ENCODE data around the gene PAK4.
"Not testable (repeated sequence)": the region's sequence is repeated elsewhere in the genome, so short reads cannot be mapped to it uniquely, and the experiment has no call there.

The PAK4 gene

GRCh38 chr19:39141929-39142328 lies 16.3 kb downstream of the PAK4 start:
- H3K4me3 ChIP-seq (ENCODE audit: low read depth, low read length), result no peak overlapping the region
- TF ChIP-seq, protein P1, sequence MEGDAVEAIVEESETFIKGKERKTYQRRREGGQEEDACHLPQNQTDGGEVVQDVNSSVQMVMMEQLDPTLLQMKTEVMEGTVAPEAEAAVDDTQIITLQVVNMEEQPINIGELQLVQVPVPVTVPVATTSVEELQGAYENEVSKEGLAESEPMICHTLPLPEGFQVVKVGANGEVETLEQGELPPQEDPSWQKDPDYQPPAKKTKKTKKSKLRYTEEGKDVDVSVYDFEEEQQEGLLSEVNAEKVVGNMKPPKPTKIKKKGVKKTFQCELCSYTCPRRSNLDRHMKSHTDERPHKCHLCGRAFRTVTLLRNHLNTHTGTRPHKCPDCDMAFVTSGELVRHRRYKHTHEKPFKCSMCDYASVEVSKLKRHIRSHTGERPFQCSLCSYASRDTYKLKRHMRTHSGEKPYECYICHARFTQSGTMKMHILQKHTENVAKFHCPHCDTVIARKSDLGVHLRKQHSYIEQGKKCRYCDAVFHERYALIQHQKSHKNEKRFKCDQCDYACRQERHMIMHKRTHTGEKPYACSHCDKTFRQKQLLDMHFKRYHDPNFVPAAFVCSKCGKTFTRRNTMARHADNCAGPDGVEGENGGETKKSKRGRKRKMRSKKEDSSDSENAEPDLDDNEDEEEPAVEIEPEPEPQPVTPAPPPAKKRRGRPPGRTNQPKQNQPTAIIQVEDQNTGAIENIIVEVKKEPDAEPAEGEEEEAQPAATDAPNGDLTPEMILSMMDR (IDR thresholded peaks at IDR 0.05; ENCODE audit: low read depth, low read length), result no peak
- in situ Hi-C loops (cut with HindIII; ENCODE audit: low sequenced_read_pairs), result no loop called here
- DNase-seq (ENCODE audit: low read depth, low spot score), result no peak

DNA sequence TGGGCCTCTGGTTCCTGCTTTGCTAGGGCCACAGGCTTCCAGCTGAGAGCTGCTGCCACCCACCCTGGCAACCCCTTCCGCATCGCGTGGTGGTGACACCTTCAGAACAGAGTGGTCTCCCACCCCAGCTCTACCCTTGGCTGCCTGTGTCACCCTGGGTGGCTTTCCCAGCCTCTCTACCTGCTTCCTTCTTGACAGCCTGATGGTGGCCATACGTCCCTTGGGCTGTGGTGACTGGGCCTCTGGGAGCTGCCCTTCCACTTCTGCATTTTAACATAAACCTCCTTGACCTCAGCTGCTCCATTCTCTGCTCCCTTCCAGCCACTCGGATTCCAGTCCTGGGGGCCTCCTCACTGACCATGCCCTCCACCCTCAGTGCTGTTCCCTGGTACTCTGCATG lies 17.0 kb downstream of the PAK4 start:
- in situ Hi-C loops (cut with HindIII; ENCODE audit: low sequenced_read_pairs), result no loop called here
- TF ChIP-seq, protein P1 (IDR thresholded peaks at IDR 0.05; ENCODE audit: low read depth, low read length), result no peak

DNA sequence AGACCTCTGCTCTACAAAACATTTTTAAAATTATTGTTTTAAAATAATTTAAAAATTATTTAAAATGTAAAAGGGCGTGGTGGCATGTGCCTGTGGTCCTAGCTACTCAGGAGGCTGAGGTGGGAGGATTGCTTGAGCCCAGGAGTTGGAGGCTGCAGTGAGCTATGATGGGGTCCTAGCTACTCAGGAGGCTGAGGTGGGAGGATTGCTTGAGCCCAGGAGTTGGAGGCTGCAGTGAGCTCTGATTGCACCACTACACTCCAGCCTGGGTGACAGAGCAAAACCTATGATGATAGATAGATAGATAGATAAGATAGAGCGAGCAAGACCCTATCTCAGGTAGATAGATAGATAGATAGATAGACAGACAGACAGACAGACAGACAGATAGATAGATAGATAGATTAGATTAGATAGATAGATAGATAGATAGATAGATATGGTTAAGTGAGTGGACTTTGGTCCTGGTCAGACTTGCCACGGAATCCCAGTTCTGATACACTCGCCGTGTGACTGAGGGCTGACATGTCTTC lies 18.2 kb downstream of the PAK4 start:
- H3K4me3 ChIP-seq (ENCODE audit: low read depth, low read length); in situ Hi-C loops (cut with HindIII; ENCODE audit: low sequenced_read_pairs): not testable (repeated sequence)

More for the DNA sequence above, 17.0 kb downstream of the PAK4 start:
- DNase-seq (ENCODE audit: low read depth, low spot score), result no peak
- no peak overlapping the region for H3K4me3 ChIP-seq (ENCODE audit: low read depth, low read length)

DNA sequence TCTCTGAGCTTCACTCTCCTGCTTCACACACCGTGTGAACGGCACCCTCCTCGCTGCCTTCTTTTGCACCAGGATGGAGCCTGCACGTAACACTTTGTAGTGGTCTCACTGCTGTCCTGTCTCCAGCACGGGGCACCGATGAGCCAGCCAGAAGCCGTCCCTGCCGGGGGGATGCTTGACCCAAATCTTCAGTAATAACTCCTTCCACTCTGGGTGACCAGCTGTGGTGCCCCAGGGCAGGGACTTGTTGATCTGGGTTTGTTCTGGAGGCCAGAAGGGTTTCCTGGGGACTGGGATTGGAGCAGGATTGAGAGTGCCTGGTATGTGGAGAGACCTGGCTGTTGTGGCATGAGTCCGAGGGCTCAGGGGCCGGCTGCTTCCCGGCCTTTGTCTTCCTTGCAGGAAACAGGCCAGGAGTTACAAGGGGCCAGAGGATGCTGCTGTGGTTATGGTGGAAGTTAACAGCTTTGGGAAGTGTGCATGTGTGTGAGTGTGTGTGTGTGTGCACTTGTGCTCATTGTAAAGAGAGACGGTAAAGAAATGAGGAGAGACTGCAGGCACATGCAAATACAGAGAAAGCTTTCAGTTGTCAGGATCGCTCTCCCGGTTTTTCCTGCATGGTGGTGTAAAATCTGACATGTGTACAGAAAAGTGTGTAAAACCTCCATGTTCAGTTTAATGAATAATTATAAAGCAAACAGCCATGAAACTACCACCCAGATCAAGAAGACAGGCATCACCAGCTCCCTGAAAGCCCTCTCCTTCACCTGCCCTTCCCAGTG lies 18.9 kb downstream of the PAK4 start:
- peak; percentile 31 for DNase-seq (ENCODE audit: low read depth, low spot score)
- in situ Hi-C loops (cut with HindIII; ENCODE audit: low sequenced_read_pairs), result no loop called here
- H3K4me3 ChIP-seq (ENCODE audit: low read depth, low read length), result no peak overlapping the region
- TF ChIP-seq, protein P1 (IDR thresholded peaks at IDR 0.05; ENCODE audit: low read depth, low read length), result no peak

More for the DNA sequence above, 18.2 kb downstream of the PAK4 start:
- DNase-seq (ENCODE audit: low read depth, low spot score), result not testable (repeated sequence)

DNA sequence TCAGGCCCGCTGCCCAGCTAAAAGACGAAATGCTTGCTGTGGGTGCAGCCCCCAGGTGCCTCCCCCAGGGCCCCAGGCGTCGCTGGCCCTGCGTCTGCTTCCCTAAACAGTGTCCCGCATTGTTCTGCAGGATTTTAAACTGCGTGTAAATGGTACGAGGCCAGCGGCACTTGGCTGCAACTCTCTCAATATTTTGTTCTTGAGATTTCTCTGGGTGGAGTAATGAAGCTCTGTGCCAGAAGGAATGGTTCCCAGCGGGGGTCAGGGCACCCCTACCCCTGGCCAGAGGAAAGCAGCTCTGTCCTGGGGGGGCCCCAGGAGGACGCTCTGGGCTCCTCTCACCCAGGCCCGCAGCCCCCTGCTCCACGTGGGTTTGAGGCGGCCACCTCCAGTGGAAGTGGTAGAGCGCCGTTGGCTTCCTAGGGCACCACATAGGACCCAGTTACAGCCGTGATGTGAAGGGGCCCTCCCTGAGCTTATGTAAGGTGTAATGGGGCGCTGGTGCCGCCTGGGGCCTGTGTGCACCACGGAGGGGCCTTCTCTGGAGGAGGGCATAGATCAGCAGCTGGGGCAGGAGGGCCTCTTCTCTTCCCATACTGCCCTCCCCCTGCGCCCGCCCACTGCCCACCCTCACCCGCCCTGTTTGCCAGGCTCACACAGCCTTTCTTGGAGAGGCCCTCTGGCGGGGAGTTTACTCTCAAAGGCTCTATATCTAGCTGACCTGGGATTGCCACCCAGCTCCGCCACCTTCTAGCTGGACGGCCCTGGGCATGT lies 19.8 kb downstream of the PAK4 start:
- TF ChIP-seq, protein P1 (IDR thresholded peaks at IDR 0.05; ENCODE audit: low read depth, low read length), result peak; percentile 43
- no peak overlapping the region for H3K4me3 ChIP-seq (ENCODE audit: low read depth, low read length)
- in situ Hi-C loops (cut with HindIII; ENCODE audit: low sequenced_read_pairs), result no loop called here
- DNase-seq (ENCODE audit: low read depth, low spot score), result peak; percentile 31

DNA sequence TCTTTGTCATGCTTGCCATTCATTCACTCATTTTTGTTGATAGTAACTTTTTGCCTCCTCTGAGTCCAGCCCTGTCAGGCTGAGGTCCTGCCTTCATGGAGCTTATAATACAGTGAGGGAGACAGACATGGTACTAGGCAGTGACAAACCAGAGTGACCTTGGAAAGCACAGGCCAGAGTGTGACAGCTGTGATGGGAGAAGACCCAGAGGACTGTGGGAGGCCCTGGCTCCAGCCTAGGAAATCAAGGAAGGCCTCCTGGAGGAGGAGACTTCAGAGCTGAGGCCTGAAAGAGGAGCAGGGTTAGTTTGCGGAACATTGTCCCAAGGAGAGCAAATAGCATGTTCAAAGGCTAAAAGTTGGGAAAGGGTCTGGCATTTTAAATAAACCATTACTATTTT lies 20.5 kb downstream of the PAK4 start:
- no peak for DNase-seq (ENCODE audit: low read depth, low spot score)
- TF ChIP-seq, protein P1 (IDR thresholded peaks at IDR 0.05; ENCODE audit: low read depth, low read length), result no peak
- no peak overlapping the region for H3K4me3 ChIP-seq (ENCODE audit: low read depth, low read length)
- in situ Hi-C loops (cut with HindIII; ENCODE audit: low sequenced_read_pairs), result no loop called here

All from astrocyte of the spinal cord (primary cell).